Tibial artery (tissue), 4 donors: ENCODE measurements around the gene CLK2.

ENCODE experiments used
- DNase-seq, 2 donors: peaks; one replicate each; pipeline ENCODE4 v3.0.0-alpha.2; 2019
- H3K27ac ChIP-seq, 2 donors: fragments of 200-600 bp; sonication (generic) in 1 of 2; 1 replicate in 1 of 2; 2 replicates in 1 of 2; pipeline ENCODE4 v1.5.1; 2018 to 2019; ENCODE audit warnings: mild to moderate bottlenecking in 1 of 2
- H3K27me3 ChIP-seq, 2 donors: fragments of 200-600 bp; sonication (generic) in 1 of 2; one replicate each; pipeline versions ENCODE4 v1.5.1 to v1.6.0; 2016 to 2019
- H3K36me3 ChIP-seq, 3 donors: fragments of 200-600 bp; sonication (generic) in 2 of 3; one replicate each; pipeline ENCODE4 v1.5.1; 2016 to 2019; ENCODE audit warnings: mild to moderate bottlenecking in 2 of 3
- H3K4me1 ChIP-seq, 4 donors: fragments of 200-600 bp; sonication (generic) in 2 of 4; 1 replicate in 3 of 4; 2 replicates in 1 of 4; pipeline ENCODE4 v1.5.1; 2016 to 2019
- H3K4me3 ChIP-seq, 2 donors: fragments of 200-600 bp; sonication (generic) in 1 of 2; 1 replicate in 1 of 2; 2 replicates in 1 of 2; pipeline ENCODE4 v1.5.1; 2018 to 2019; ENCODE audit warnings: mild to moderate bottlenecking in 2 of 2
- H3K9me3 ChIP-seq, 3 donors: fragments of 200-600 bp; sonication (generic) in 1 of 3; one replicate each; pipeline ENCODE4 v1.5.1; 2016 to 2019
- CTCF ChIP-seq, 2 experiments: fragments of 200-600 bp in 1 of 2; fragments of 450-650 bp in 1 of 2; IDR thresholded peaks; one replicate each; pipeline ENCODE4 v1.5.1; 2017 to 2019; ENCODE audit warnings: antibody characterized with exemption in 2 of 2, mild to moderate bottlenecking in 1 of 2, moderate library complexity in 1 of 2
- intact Hi-C: fragments of 100-400 bp; cut with DNase I; formaldehyde crosslinking; loops from one replicate; pipeline ENCODE4 v1.15.0; 2023; ENCODE audit warnings: low total_unique reads

Gene CLK2

GRCh38 chr1:155245163-155245524, 28.2 kb downstream of the CLK2 start:
- Histone ChIP-seq H3K4me3 (peak overlapping the region; percentile 59 to 83), H3K27ac (peak overlapping the region; percentile 94 to 96), H3K27me3 (no peaks in the 10 kb centered on the region), H3K9me3 (no peaks in the 10 kb centered on the region), H3K36me3 (peaks cover 14 to 28% (median 15%) of the 10 kb centered on the region in 3 donors), H3K4me1 (peaks cover 0 to 40% (median 27%) of the 10 kb centered on the region in 4 donors)
- DNase-seq: no peak
- intact Hi-C loops: no loop called here
- no peak for TF ChIP-seq CTCF (IDR thresholded peaks at IDR 0.05)

GRCh38 chr1:155244368-155245162, 28.7 kb downstream of the CLK2 start:
- peak; percentile 14 to 98 for TF ChIP-seq CTCF (IDR thresholded peaks at IDR 0.05)
- H3K36me3 ChIP-seq: peaks cover 14 to 28% (median 15%) of the 10 kb centered on the region in 3 donors
- H3K27me3 ChIP-seq: no peaks in the 10 kb centered on the region
- peak overlapping the region; percentile 94 to 96 for H3K27ac ChIP-seq
- peak; percentile 99 for DNase-seq
- peaks cover 0 to 44% (median 26%) of the 10 kb centered on the region in 4 donors for H3K4me1 ChIP-seq
- H3K4me3 ChIP-seq: peak overlapping the region; percentile 59 to 83
- intact Hi-C loops: loop anchor here (5.0 kb wide), 1 partner anchor 37 kb away; the partner anchor contains the start of genes MTX1 and THBS3
- H3K9me3 ChIP-seq: no peaks in the 10 kb centered on the region

- Histone ChIP-seq H3K4me3 (peak overlapping the region; percentile 59 to 83), H3K27me3 (no peaks in the 10 kb centered on the region), H3K36me3 (peaks cover 13 to 19% (median 14%) of the 10 kb centered on the region in 3 donors), H3K9me3 (no peaks in the 10 kb centered on the region), H3K4me1 (peaks cover 0 to 46% (median 26%) of the 10 kb centered on the region in 4 donors), H3K27ac (peak overlapping the region; percentile 94 to 96)
- TF ChIP-seq CTCF (IDR thresholded peaks at IDR 0.05): no peak
- no peak for DNase-seq
- intact Hi-C loops: loop anchor here (5.0 kb wide), 1 partner anchor 36 kb away; the partner anchor contains the start of genes MTX1 and THBS3
Measured at GRCh38 chr1:155242805-155243358, 30.4 kb downstream of the CLK2 start.

GRCh38 chr1:155241841-155242264, 31.5 kb downstream of the CLK2 start:
- DNase-seq: no peak
- no peaks in the 10 kb centered on the region for H3K9me3 ChIP-seq
- intact Hi-C loops: loop anchor here (5.0 kb wide), 1 partner anchor 35 kb away; the partner anchor contains the start of genes MTX1 and THBS3
- H3K27me3 ChIP-seq: no peaks in the 10 kb centered on the region
- peak overlapping the region in 1 of 2 donors; percentile 96 for H3K27ac ChIP-seq
- TF ChIP-seq CTCF (IDR thresholded peaks at IDR 0.05): no peak
- H3K36me3 ChIP-seq: peaks cover 9 to 19% (median 18%) of the 10 kb centered on the region in 3 donors
- H3K4me3 ChIP-seq: no peak overlapping the region
- peaks cover 0 to 46% (median 26%) of the 10 kb centered on the region in 4 donors for H3K4me1 ChIP-seq

GRCh38 chr1:155241069-155241679, 32.1 kb downstream of the CLK2 start:
- TF ChIP-seq CTCF (IDR thresholded peaks at IDR 0.05): peak in 1 of 2 experiments; percentile 7
- intact Hi-C loops: loop anchor here (5.0 kb wide), 1 partner anchor 34 kb away; the partner anchor contains the start of genes MTX1 and THBS3
- peak in 1 of 2 donors; percentile 80 for DNase-seq
- peaks cover 16 to 25% (median 21%) of the 10 kb centered on the region in 3 donors for H3K36me3 ChIP-seq
- H3K27ac ChIP-seq: peak overlapping the region in 1 of 2 donors; percentile 96
- H3K27me3 ChIP-seq: no peaks in the 10 kb centered on the region
- peak overlapping the region; percentile 32 to 41 for H3K4me3 ChIP-seq
- peaks cover 0 to 46% (median 26%) of the 10 kb centered on the region in 4 donors for H3K4me1 ChIP-seq
- H3K9me3 ChIP-seq: no peaks in the 10 kb centered on the region
